Vagina (tissue), 2 donors: ENCODE results near the gene SLC48A1. TPM values are rescaled to one million over a fixed set of nuclear protein-coding genes. Genes with fewer than 3 reads are reported as not detected.

ENCODE experiments used
- DNase-seq, 2 donors: peaks; one replicate each; pipeline ENCODE4 v3.0.0-alpha.2; 2017; ENCODE audit errors: extremely low spot score in 2 of 2
- H3K27ac ChIP-seq: fragments of 200-600 bp; sonication (generic); one replicate; pipeline ENCODE4 v1.5.1; 2019
- H3K27me3 ChIP-seq: fragments of 200-600 bp; sonication (generic); one replicate; pipeline ENCODE4 v1.5.1; 2019
- H3K36me3 ChIP-seq, 2 donors: fragments of 200-600 bp; sonication (generic); one replicate each; pipeline ENCODE4 v1.5.1; 2017 to 2019
- H3K4me1 ChIP-seq: fragments of 200-600 bp; sonication (generic); one replicate; pipeline ENCODE4 v1.5.1; 2019
- H3K4me3 ChIP-seq, 2 donors: fragments of 200-600 bp; sonication (generic); 1 replicate in 1 of 2; 2 replicates in 1 of 2; pipeline ENCODE4 v1.5.1; 2016 to 2019
- H3K9me3 ChIP-seq: fragments of 200-600 bp; sonication (generic); one replicate; pipeline ENCODE4 v1.5.1; 2019
- CTCF ChIP-seq, 3 experiments: fragments of 450-650 bp in 2 of 3; fragments of 200-600 bp in 1 of 3; sonication (generic) in 1 of 3; IDR thresholded peaks; one replicate each; pipeline ENCODE4 v1.5.1; 2017 to 2019; ENCODE audit warnings: antibody characterized with exemption in 3 of 3, mild to moderate bottlenecking in 2 of 3, moderate library complexity in 2 of 3
- POLR2A ChIP-seq, 2 donors: fragments of 450-650 bp; IDR thresholded peaks; one replicate each; pipeline ENCODE4 v1.6.1; 2017; ENCODE audit warnings: antibody characterized with exemption in 2 of 2, mild to moderate bottlenecking in 2 of 2, moderate library complexity in 2 of 2
- POLR2AphosphoS5 ChIP-seq, 2 donors: sonication (generic); formaldehyde crosslinking; IDR thresholded peaks; one replicate each; pipeline ENCODE4 v1.9.0; 2017; ENCODE audit warnings: antibody characterized with exemption in 2 of 2, mild to moderate bottlenecking in 2 of 2, low read depth in 1 of 2; ENCODE audit not compliant: insufficient read depth in 1 of 2
- intact Hi-C: fragments of 100-400 bp; cut with DNase I; formaldehyde crosslinking; loops from one replicate; pipeline ENCODE4 v1.15.1; 2023
- total RNA-seq: library from RNA; depleted of rRNA; stranded (reverse); fragments of >200 nt; gene quantifications from one replicate; pipeline ENCODE4 v1.2.3, GENCODE V29; 2016

SLC48A1 gene
- total RNA-seq, 1 donor from 2014 or later: 20.9 TPM

GRCh38 chr12:47757840-47758583, 15.0 kb upstream of the SLC48A1 start:
- peak overlapping the region; percentile 73 for H3K27ac ChIP-seq
- no peaks in the 10 kb centered on the region for H3K9me3 ChIP-seq
- no peaks in the 10 kb centered on the region for H3K36me3 ChIP-seq
- H3K4me3 ChIP-seq: peak overlapping the region; percentile 50 to 70
- TF ChIP-seq POLR2A (IDR thresholded peaks at IDR 0.05) (no peak), POLR2AphosphoS5 (IDR thresholded peaks at IDR 0.05; ENCODE audit: insufficient read depth in 1 of 2, low read depth in 1 of 2) (no peak), CTCF (IDR thresholded peaks at IDR 0.05) (no peak)
- DNase-seq: no peak
- peaks cover 64% of the 10 kb centered on the region for H3K4me1 ChIP-seq
- intact Hi-C loops: no loop called here
- no peaks in the 10 kb centered on the region for H3K27me3 ChIP-seq

GRCh38 chr12:47758584-47758833, 14.5 kb upstream of the SLC48A1 start:
- no peak for DNase-seq
- peaks cover 60% of the 10 kb centered on the region for H3K4me1 ChIP-seq
- peak overlapping the region; percentile 50 to 70 for H3K4me3 ChIP-seq
- no peaks in the 10 kb centered on the region for H3K9me3 ChIP-seq
- H3K27me3 ChIP-seq: no peaks in the 10 kb centered on the region
- intact Hi-C loops: no loop called here
- TF ChIP-seq CTCF (IDR thresholded peaks at IDR 0.05) (no peak), POLR2A (IDR thresholded peaks at IDR 0.05) (no peak), POLR2AphosphoS5 (IDR thresholded peaks at IDR 0.05; ENCODE audit: insufficient read depth in 1 of 2, low read depth in 1 of 2) (no peak)
- H3K36me3 ChIP-seq: no peaks in the 10 kb centered on the region
- H3K27ac ChIP-seq: peak overlapping the region; percentile 73

- no peak for DNase-seq
- intact Hi-C loops: no loop called here
- peaks cover 54% of the 10 kb centered on the region for H3K4me1 ChIP-seq
Measured at GRCh38 chr12:47758834-47759690, 14.0 kb upstream of the SLC48A1 start, which contains the start of gene RAPGEF3. TSS of gene RAPGEF3 (minus strand) at chr12:47758880. CDS start at chr12:47758556, 324 bp downstream.

GRCh38 chr12:47762850-47763465, 10.1 kb upstream of the SLC48A1 start:
- Histone ChIP-seq H3K27ac (no peak overlapping the region), H3K27me3 (no peaks in the 10 kb centered on the region), H3K4me3 (no peak overlapping the region), H3K4me1 (peaks cover 20% of the 10 kb centered on the region), H3K36me3 (no peaks in the 10 kb centered on the region), H3K9me3 (no peaks in the 10 kb centered on the region)
- TF ChIP-seq CTCF (IDR thresholded peaks at IDR 0.05): no peak
- TF ChIP-seq POLR2A (IDR thresholded peaks at IDR 0.05): no peak
- TF ChIP-seq POLR2AphosphoS5 (IDR thresholded peaks at IDR 0.05; ENCODE audit: insufficient read depth in 1 of 2, low read depth in 1 of 2): no peak
- DNase-seq: no peak
- intact Hi-C loops: no loop called here

More at GRCh38 chr12:47758834-47759690, 14.0 kb upstream of the SLC48A1 start, which contains the start of gene RAPGEF3:
- Histone ChIP-seq H3K27ac (peak within 1 kb of the TSS; percentile 73), H3K4me3 (peak within 1 kb of the TSS; percentile 50 to 70), H3K9me3 (no peaks in the 10 kb centered on the region), H3K27me3 (no peaks in the 10 kb centered on the region), H3K36me3 (no peaks in the 10 kb centered on the region)
- TF ChIP-seq CTCF (IDR thresholded peaks at IDR 0.05): peak in 2 of 3 experiments; percentile 4 to 37
- TF ChIP-seq POLR2A (IDR thresholded peaks at IDR 0.05): no peak
- TF ChIP-seq POLR2AphosphoS5 (IDR thresholded peaks at IDR 0.05; ENCODE audit: insufficient read depth in 1 of 2, low read depth in 1 of 2): peak; percentile 75 to 86
